Fibroblast of lung (primary cell): Measurements from ENCODE around the gene GLMN. TPM values are rescaled to one million over a fixed set of nuclear protein-coding genes. Genes with fewer than 3 reads are reported as not detected.

Experiments
- DNase-seq, 2 donors: peaks; one replicate each; pipeline versions ENCODE4 v3.0.0 to v3.0.0-alpha.2; 2010; ENCODE audit warnings: low read depth in 2 of 2
- H2AFZ ChIP-seq: 2 replicates; pipeline ENCODE4 v1.5.1; 2012; ENCODE audit warnings: low read length, control low read depth, inconsistent platforms
- H3K27ac ChIP-seq: 2 replicates; pipeline ENCODE4 v1.5.1; 2011; ENCODE audit warnings: low read length, control low read depth; ENCODE audit not compliant: insufficient read depth
- H3K27me3 ChIP-seq: 2 replicates; pipeline ENCODE4 v1.5.1; 2011; ENCODE audit warnings: mild to moderate bottlenecking, low read length; ENCODE audit not compliant: control insufficient read depth, insufficient read depth
- H3K36me3 ChIP-seq: 2 replicates; pipeline ENCODE4 v1.5.1; 2011; ENCODE audit warnings: low read length; ENCODE audit not compliant: control insufficient read depth, insufficient read depth
- H3K4me1 ChIP-seq: 2 replicates; pipeline ENCODE4 v1.5.1; 2011; ENCODE audit warnings: low read length; ENCODE audit not compliant: control insufficient read depth, insufficient read depth; ENCODE audit errors: extremely low read depth
- H3K4me2 ChIP-seq: 2 replicates; pipeline ENCODE4 v1.5.1; 2011; ENCODE audit warnings: low read length, control low read depth; ENCODE audit not compliant: insufficient read depth; ENCODE audit errors: extremely low read depth
- H3K4me3 ChIP-seq, 4 experiments: fragments of 200-600 bp in 1 of 4; sonication (generic) in 1 of 4; replicated peaks in 1 of 4; 2 replicates each; pipeline ENCODE4 v1.5.1; 2011 to 2016; ENCODE audit warnings: low read length in 4 of 4, low read depth in 3 of 4, mild to moderate bottlenecking in 3 of 4, control low read depth in 2 of 4, inconsistent platforms in 1 of 4, mixed read lengths in 1 of 4; ENCODE audit not compliant: insufficient read depth in 1 of 4; ENCODE audit errors: control extremely low read depth in 1 of 4
- H3K79me2 ChIP-seq: 2 replicates; pipeline ENCODE4 v1.5.1; 2012; ENCODE audit warnings: mild to moderate bottlenecking, low read length, inconsistent platforms; ENCODE audit not compliant: control insufficient read depth, insufficient read depth
- H3K9ac ChIP-seq: 2 replicates; pipeline ENCODE4 v1.5.1; 2011; ENCODE audit warnings: mild to moderate bottlenecking, low read length, control low read depth; ENCODE audit not compliant: insufficient read depth
- H3K9me3 ChIP-seq: 2 replicates; pipeline ENCODE4 v1.5.1; 2012; ENCODE audit warnings: low read depth, low read length; ENCODE audit not compliant: control insufficient read depth, insufficient read depth
- H4K20me1 ChIP-seq: 2 replicates; pipeline ENCODE4 v1.5.1; 2011; ENCODE audit warnings: low read length; ENCODE audit not compliant: control insufficient read depth, insufficient read depth; ENCODE audit errors: extremely low read depth
- EZH2 ChIP-seq: IDR thresholded peaks from 2 replicates; pipeline ENCODE4 v1.5.1; 2012; ENCODE audit warnings: low read length, control low read depth, mild to moderate bottlenecking; ENCODE audit errors: missing control alignments
- polyA plus RNA-seq, 2 donors: library from polyadenylated mRNA; depleted of rRNA in 1 of 2; stranded (reverse) in 1 of 2; unstranded in 1 of 2; fragments of >200 nt; gene quantifications; 2 replicates each; pipeline ENCODE4 v1.2.1, GENCODE V29; 2011 to 2012; ENCODE audit warnings: missing spikeins in 1 of 2
- total RNA-seq: library from RNA; depleted of rRNA; stranded (reverse); fragments of >200 nt; gene quantifications from 2 replicates; pipeline ENCODE4 v1.2.1, GENCODE V29; 2014
- TF ChIP-seq, protein P1 (sequence below), 2 donors: IDR thresholded peaks in 1 of 2; conservative IDR thresholded peaks in 1 of 2; 1 replicate in 1 of 2; 2 replicates in 1 of 2; pipeline ENCODE4 v1.5.1; 2011 to 2012; ENCODE audit warnings: low read length in 2 of 2, control low read depth in 1 of 2, inconsistent platforms in 1 of 2, low read depth in 1 of 2, mild to moderate bottlenecking in 1 of 2

The GLMN gene
- total and polyA plus RNA-seq, 2 donors (not counting 1 experiment from before 2014, with no cell fraction given): 7.8 to 9.1 TPM

DNA sequence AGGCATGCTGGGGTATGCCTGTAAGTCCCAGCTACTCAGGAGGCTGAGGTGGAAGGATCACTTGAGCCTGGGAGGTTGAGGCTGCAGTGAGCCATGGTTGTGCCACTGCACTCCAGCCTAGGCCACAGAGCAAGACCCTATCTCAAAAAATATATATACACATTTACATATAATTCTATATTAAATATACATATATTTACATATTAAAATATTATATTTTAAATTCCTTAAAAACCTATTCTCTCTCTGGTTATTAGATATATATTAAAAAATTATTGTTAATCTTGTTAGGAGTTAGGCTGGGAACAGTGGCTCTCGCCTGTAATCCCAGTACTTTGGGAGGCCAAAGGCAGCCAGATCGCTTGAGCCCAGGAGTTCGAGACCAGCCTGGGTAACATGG is 22.7 kb downstream of the GLMN start:
- no peaks in the 10 kb centered on the region for H3K27me3 ChIP-seq
- no peak overlapping the region for H3K4me3 ChIP-seq
- no peak overlapping the region for H2AFZ ChIP-seq
- TF ChIP-seq EZH2: no peak
- TF ChIP-seq, protein P1, sequence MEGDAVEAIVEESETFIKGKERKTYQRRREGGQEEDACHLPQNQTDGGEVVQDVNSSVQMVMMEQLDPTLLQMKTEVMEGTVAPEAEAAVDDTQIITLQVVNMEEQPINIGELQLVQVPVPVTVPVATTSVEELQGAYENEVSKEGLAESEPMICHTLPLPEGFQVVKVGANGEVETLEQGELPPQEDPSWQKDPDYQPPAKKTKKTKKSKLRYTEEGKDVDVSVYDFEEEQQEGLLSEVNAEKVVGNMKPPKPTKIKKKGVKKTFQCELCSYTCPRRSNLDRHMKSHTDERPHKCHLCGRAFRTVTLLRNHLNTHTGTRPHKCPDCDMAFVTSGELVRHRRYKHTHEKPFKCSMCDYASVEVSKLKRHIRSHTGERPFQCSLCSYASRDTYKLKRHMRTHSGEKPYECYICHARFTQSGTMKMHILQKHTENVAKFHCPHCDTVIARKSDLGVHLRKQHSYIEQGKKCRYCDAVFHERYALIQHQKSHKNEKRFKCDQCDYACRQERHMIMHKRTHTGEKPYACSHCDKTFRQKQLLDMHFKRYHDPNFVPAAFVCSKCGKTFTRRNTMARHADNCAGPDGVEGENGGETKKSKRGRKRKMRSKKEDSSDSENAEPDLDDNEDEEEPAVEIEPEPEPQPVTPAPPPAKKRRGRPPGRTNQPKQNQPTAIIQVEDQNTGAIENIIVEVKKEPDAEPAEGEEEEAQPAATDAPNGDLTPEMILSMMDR (conservative IDR thresholded peaks at IDR 0.05 in 1 of 2, IDR thresholded peaks at IDR 0.05 in 1 of 2; ENCODE audit: low read depth in 1 of 2, low read length in 2 of 2): no peak
- no peak overlapping the region for H3K27ac ChIP-seq
- H3K36me3 ChIP-seq: no peaks in the 10 kb centered on the region
- DNase-seq: no peak
- no peaks in the 10 kb centered on the region for H3K79me2 ChIP-seq
- peaks cover 3% of the 10 kb centered on the region for H3K4me1 ChIP-seq
- no peak overlapping the region for H3K4me2 ChIP-seq
- no peak overlapping the region for H3K9ac ChIP-seq
- H4K20me1 ChIP-seq: no peaks in the 10 kb centered on the region
- no peaks in the 10 kb centered on the region for H3K9me3 ChIP-seq

DNA sequence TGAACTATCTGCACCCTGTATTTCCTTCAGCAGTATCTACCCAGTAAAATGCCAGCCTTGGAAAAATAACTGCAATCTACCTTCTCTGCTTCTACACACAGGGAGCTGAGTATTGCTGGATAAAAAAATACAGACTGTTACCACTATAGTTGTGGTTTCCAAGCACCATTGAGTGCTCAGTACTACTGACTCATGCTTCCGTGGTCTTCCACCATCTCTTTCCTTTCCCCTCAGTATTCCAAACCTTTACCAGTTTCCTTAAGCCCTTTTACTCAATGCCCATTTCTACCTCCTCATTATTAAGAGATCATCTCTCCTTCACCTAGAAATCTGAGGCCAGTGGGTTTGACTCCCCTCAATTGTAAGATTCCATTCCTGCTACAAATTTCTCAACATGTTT is 23.8 kb downstream of the GLMN start:
- Histone ChIP-seq H3K4me1 (peaks cover 3% of the 10 kb centered on the region), H3K79me2 (no peaks in the 10 kb centered on the region), H3K27me3 (no peaks in the 10 kb centered on the region), H3K4me3 (no peak overlapping the region), H3K9ac (no peak overlapping the region), H4K20me1 (no peaks in the 10 kb centered on the region), H2AFZ (no peak overlapping the region), H3K36me3 (no peaks in the 10 kb centered on the region), H3K27ac (no peak overlapping the region), H3K9me3 (no peaks in the 10 kb centered on the region), H3K4me2 (no peak overlapping the region)
- peak in 1 of 2 donors; percentile 54 for DNase-seq
- TF ChIP-seq EZH2: no peak
- TF ChIP-seq, protein P1 (conservative IDR thresholded peaks at IDR 0.05 in 1 of 2, IDR thresholded peaks at IDR 0.05 in 1 of 2; ENCODE audit: low read depth in 1 of 2, low read length in 2 of 2): no peak

DNA sequence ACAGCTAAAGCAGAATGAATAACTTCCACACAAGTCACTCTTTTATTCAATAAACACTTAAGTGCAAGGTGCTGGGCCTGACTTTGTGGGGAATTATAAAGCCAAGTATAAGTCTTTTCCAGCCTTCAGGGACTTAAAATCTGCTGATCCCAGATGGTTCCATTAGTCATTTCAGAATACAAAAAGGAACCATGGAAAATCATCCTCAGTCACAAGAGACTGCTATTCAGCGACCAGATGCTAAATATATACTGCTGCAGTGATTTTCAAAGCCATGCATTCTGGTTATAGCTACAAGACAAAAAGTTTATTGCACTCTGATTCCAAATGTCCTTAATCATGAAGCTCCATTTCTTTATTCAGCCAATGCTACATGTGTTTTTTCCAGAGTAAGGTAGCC is 25.7 kb downstream of the GLMN start:
- Histone ChIP-seq H3K36me3 (no peaks in the 10 kb centered on the region), H4K20me1 (no peaks in the 10 kb centered on the region), H2AFZ (no peak overlapping the region), H3K4me3 (no peak overlapping the region), H3K27me3 (no peaks in the 10 kb centered on the region), H3K4me2 (no peak overlapping the region), H3K9ac (no peak overlapping the region), H3K79me2 (no peaks in the 10 kb centered on the region), H3K27ac (no peak overlapping the region), H3K4me1 (peaks cover 3% of the 10 kb centered on the region), H3K9me3 (no peaks in the 10 kb centered on the region)
- TF ChIP-seq, protein P1 (conservative IDR thresholded peaks at IDR 0.05 in 1 of 2, IDR thresholded peaks at IDR 0.05 in 1 of 2; ENCODE audit: low read depth in 1 of 2, low read length in 2 of 2): no peak
- DNase-seq: no peak
